Adrenal gland (tissue), 12 donors: ENCODE measurements around the gene FBLN2. TPM values are rescaled to one million over a fixed set of nuclear protein-coding genes. Genes with fewer than 3 reads are reported as not detected.

ENCODE experiments used
- DNase-seq, 7 donors: peaks; one replicate each; pipeline ENCODE4 v3.0.0-alpha.2; 2019 to 2020
- H3K27ac ChIP-seq, 5 donors: fragments of 200-600 bp; sonication (generic) in 4 of 5; 1 replicate in 3 of 5; 2 replicates in 2 of 5; pipeline versions ENCODE4 v1.5.1 to v1.8.0; 2016 to 2020; ENCODE audit warnings: mild to moderate bottlenecking in 1 of 5
- H3K27me3 ChIP-seq: fragments of 200-600 bp; 2 replicates; pipeline ENCODE4 v1.8.0; 2021
- H3K36me3 ChIP-seq, 2 donors: fragments of 200-600 bp; replicated peaks in 1 of 2; 1 replicate in 1 of 2; 2 replicates in 1 of 2; pipeline versions ENCODE4 v1.5.1 to v1.8.0; 2018 to 2022
- H3K4me1 ChIP-seq, 2 donors: fragments of 200-600 bp; replicated peaks in 1 of 2; 1 replicate in 1 of 2; 2 replicates in 1 of 2; pipeline versions ENCODE4 v1.5.1 to v1.8.0; 2018 to 2021
- H3K4me3 ChIP-seq, 4 donors: fragments of 200-600 bp; sonication (generic) in 3 of 4; one replicate each; pipeline ENCODE4 v1.5.1; 2016 to 2018
- H3K9me3 ChIP-seq, 3 donors: fragments of 200-600 bp; sonication (generic) in 1 of 3; replicated peaks in 1 of 3; 1 replicate in 2 of 3; 2 replicates in 1 of 3; pipeline versions ENCODE4 v1.5.1 to v1.8.0; 2016 to 2021
- CTCF ChIP-seq, 6 experiments: fragments of 450-650 bp in 4 of 6; fragments of 200-600 bp in 2 of 6; sonication (generic) in 1 of 6; IDR thresholded peaks; 1 replicate in 5 of 6; 2 replicates in 1 of 6; pipeline versions ENCODE4 v1.5.1 to v1.8.0; 2016 to 2021; ENCODE audit warnings: antibody characterized with exemption in 6 of 6, mild to moderate bottlenecking in 2 of 6, moderate library complexity in 1 of 6
- POLR2A ChIP-seq, 2 donors: fragments of 450-650 bp; IDR thresholded peaks; one replicate each; pipeline ENCODE4 v1.6.1; 2017; ENCODE audit warnings: antibody characterized with exemption in 2 of 2, mild to moderate bottlenecking in 2 of 2, moderate library complexity in 1 of 2
- WGBS, 4 donors: extraction: QIAGEN DNeasy Blood & Tissue Kit in 2 of 4; methylation state at CpG; one replicate each; pipeline versions ENCODE4 v1.1.5 to v1.1.7; 2013 to 2017; 5-methylcytosine and 5-hydroxymethylcytosine counted together
- intact Hi-C, 2 donors: fragments of 100-400 bp; cut with DNase I; formaldehyde crosslinking; loops; one replicate each; pipeline versions ENCODE4 v1.14.1 to v1.15.0; 2022 to 2023
- polyA plus RNA-seq, 3 donors: library from polyadenylated mRNA; stranded (reverse); fragments of 200-250 nt in 2 of 3; fragments of 350-450 nt in 1 of 3; fragmentation: Illumina TruSeq in 1 of 3; extraction: RNeasy Lipid Tissue Mini Kit (QIAGEN cat#74804) in 1 of 3; gene quantifications; one replicate each; pipeline ENCODE4 v1.2.3, GENCODE V29; 2013 to 2014
- total RNA-seq, 9 donors: library from RNA; depleted of rRNA in 4 of 9; stranded (reverse); fragments of >200 nt in 4 of 9; fragments of 120-200 nt in 1 of 9; fragmentation: NEBNext Ultra II Directional in 1 of 9; extraction: Animal tissue kit (Norgen Biotek cat#: 25700) in 1 of 9; gene quantifications; one replicate each; pipeline versions ENCODE4 v1.1.0 to v1.2.4, GENCODE V29; 2013 to 2023
- donor health status: healthy with polysubstance abuse.
- donor health status: Bipolar disorder and iron deficiency.
- donor health status: DM: yes; HTN: yes; CAD: no.
- donor health status: DM: no; HTN: no; CAD: no.
- donor health status: DM: no; HTN: no; CAD: no.
- donor health status: DM: yes; HTN: yes; CAD: no.

FBLN2 gene
- total and polyA plus RNA-seq, 12 donors: 1.8 to 31.5 (median 7.0) TPM

- Histone ChIP-seq H3K4me3 (no peak overlapping the region), H3K4me1 (no peaks in the 10 kb centered on the region), H3K36me3 (no peaks in the 10 kb centered on the region), H3K27me3 (peaks cover 4% of the 10 kb centered on the region), H3K27ac (no peak overlapping the region), H3K9me3 (no peaks in the 10 kb centered on the region)
- 5 to 13% (median 11%) methylated on average over 11 to 20 of the region's 20 CpGs for WGBS, 4 donors
- TF ChIP-seq CTCF (IDR thresholded peaks at IDR 0.05) (peak; percentile 87 to 99 (median 94)), POLR2A (IDR thresholded peaks at IDR 0.05) (no peak)
- peak; percentile 70 to 91 (median 82) for DNase-seq
- intact Hi-C loops: loop anchor here in 1 of 2 donors (2.0 kb wide), 1 partner anchor 148 kb away; no protein-coding TSS in a partner anchor
These were observed 99.4 kb downstream of the FBLN2 start for GRCh38 chr3:13648060-13649001.

- 14 to 22% (median 16%) methylated on average over 34 to 48 of the region's 48 CpGs for WGBS, 4 donors
These were observed 101.5 kb downstream of the FBLN2 start for GRCh38 chr3:13650210-13651056.

GRCh38 chr3:13651057-13651400, 102.1 kb downstream of the FBLN2 start:
- H3K4me3 ChIP-seq: no peak overlapping the region
- H3K27ac ChIP-seq: no peak overlapping the region
- no peaks in the 10 kb centered on the region for H3K36me3 ChIP-seq
- H3K9me3 ChIP-seq: no peaks in the 10 kb centered on the region
- DNase-seq: no peak
- 80 to 89% (median 83%) methylated on average over 9 of the region's 9 CpGs for WGBS, 4 donors
- no peak for TF ChIP-seq POLR2A (IDR thresholded peaks at IDR 0.05)
- TF ChIP-seq CTCF (IDR thresholded peaks at IDR 0.05): no peak
- H3K4me1 ChIP-seq: no peaks in the 10 kb centered on the region
- peaks cover 22% of the 10 kb centered on the region for H3K27me3 ChIP-seq
- intact Hi-C loops: loop anchor here (2.0 to 10.0 kb wide), 3 partner anchors 156 to 566 kb away; no protein-coding TSS in a partner anchor

More at GRCh38 chr3:13650210-13651056, 101.5 kb downstream of the FBLN2 start:
- Histone ChIP-seq H3K36me3 (no peaks in the 10 kb centered on the region), H3K9me3 (no peaks in the 10 kb centered on the region), H3K4me1 (no peaks in the 10 kb centered on the region), H3K4me3 (no peak overlapping the region), H3K27me3 (peaks cover 17% of the 10 kb centered on the region), H3K27ac (no peak overlapping the region)
- intact Hi-C loops: loop anchor here (2.0 to 10.0 kb wide), 3 partner anchors 156 to 566 kb away; no protein-coding TSS in a partner anchor
- TF ChIP-seq POLR2A (IDR thresholded peaks at IDR 0.05) (no peak), CTCF (IDR thresholded peaks at IDR 0.05) (peak; percentile 83 to 100 (median 97))
- DNase-seq: peak; percentile 63 to 88 (median 77)
